Heart left ventricle (tissue), 16 donors: Measurements from ENCODE around the gene GAS7. TPM values are rescaled to one million over a fixed set of nuclear protein-coding genes. Genes with fewer than 3 reads are reported as not detected.

Experiments
- ATAC-seq, 4 donors: fragments of 200-7000 bp; cut with Tn5 transposase; one replicate each; pipeline ENCODE4 v1.9.1; 2020 to 2022; ENCODE audit warnings: moderate library complexity in 4 of 4, mild to moderate bottlenecking in 3 of 4, moderate number of reproducible peaks in 1 of 4
- DNase-seq, 5 donors: peaks; one replicate each; pipeline ENCODE4 v3.0.0-alpha.2; 2020
- H3K27ac ChIP-seq, 12 donors: fragments of 200-600 bp; sonication (generic) in 4 of 12; one replicate each; pipeline versions ENCODE4 v1.5.0 to v1.8.0; 2016 to 2022; ENCODE audit warnings: mild to moderate bottlenecking in 2 of 12
- H3K27me3 ChIP-seq, 9 donors: fragments of 200-600 bp; sonication (generic) in 2 of 9; one replicate each; pipeline versions ENCODE4 v1.5.1 to v1.8.0; 2016 to 2022; ENCODE audit warnings: mild to moderate bottlenecking in 3 of 9
- H3K36me3 ChIP-seq, 9 donors: fragments of 200-600 bp; sonication (generic) in 2 of 9; one replicate each; pipeline versions ENCODE4 v1.5.0 to v1.8.0; 2018 to 2022; ENCODE audit warnings: mild to moderate bottlenecking in 2 of 9
- H3K4me1 ChIP-seq, 12 donors: fragments of 200-600 bp; sonication (generic) in 4 of 12; one replicate each; pipeline versions ENCODE4 v1.5.0 to v1.8.0; 2016 to 2022; ENCODE audit warnings: mild to moderate bottlenecking in 3 of 12
- H3K4me3 ChIP-seq, 12 donors: fragments of 200-600 bp; sonication (generic) in 4 of 12; one replicate each; pipeline versions ENCODE4 v1.5.0 to v1.8.0; 2017 to 2022; ENCODE audit warnings: mild to moderate bottlenecking in 9 of 12, moderate library complexity in 4 of 12
- H3K9me3 ChIP-seq, 12 donors: fragments of 200-600 bp; sonication (generic) in 4 of 12; one replicate each; pipeline versions ENCODE4 v1.5.0 to v1.8.0; 2016 to 2022; ENCODE audit warnings: mild to moderate bottlenecking in 1 of 12
- POLR2A ChIP-seq, 2 donors: fragments of 450-650 bp; IDR thresholded peaks; one replicate each; pipeline ENCODE4 v1.6.1; 2017; ENCODE audit warnings: antibody characterized with exemption in 2 of 2, mild to moderate bottlenecking in 2 of 2, moderate library complexity in 2 of 2
- WGBS, 4 donors: extraction: QIAGEN DNeasy Blood & Tissue Kit in 2 of 4; methylation state at CpG; one replicate each; pipeline versions ENCODE4 v1.1.5 to v1.1.7; 2013 to 2018; 5-methylcytosine and 5-hydroxymethylcytosine counted together
- intact Hi-C, 10 donors: fragments of 100-400 bp; cut with DNase I; formaldehyde crosslinking; loops; one replicate each; pipeline versions ENCODE4 v1.11.1 to v1.14.2; 2022
- polyA plus RNA-seq, 2 donors: library from polyadenylated mRNA; stranded (reverse); fragments of 200-250 nt; gene quantifications; one replicate each; pipeline ENCODE4 v1.2.3, GENCODE V29; 2013
- total RNA-seq, 9 donors: library from RNA; depleted of rRNA in 2 of 9; stranded (reverse); fragments of >200 nt in 2 of 9; fragmentation: NEBNext Ultra II Directional in 3 of 9; extraction: Animal tissue kit (Norgen Biotek cat#: 25700) in 3 of 9; gene quantifications; one replicate each; pipeline versions ENCODE4 v1.1.0 to v1.2.4, GENCODE V29; 2016 to 2023
- TF ChIP-seq, protein P1 (sequence below), 12 donors: fragments of 200-600 bp; sonication (generic) in 4 of 12; IDR thresholded peaks; one replicate each; pipeline versions ENCODE4 v1.5.0 to v1.8.0; 2018 to 2022; ENCODE audit warnings: antibody characterized with exemption in 12 of 12, mild to moderate bottlenecking in 5 of 12
- donor health status: ischemic (EF 13 %, LVEDD 7.1; RV severe dilation, severe dysfunction).
- donor health status: healthy with polysubstance abuse.
- donor health status: DM: no; HTN: yes; CAD: no.
- donor health status: DM: no; HTN: no; CAD: no.
- donor health status: ischemic (EF 25% LVEDD 6.9; RV normal size, moderate dysfunction).
- donor health status: ischemic (EF 25% LVEDD 5.7; RV mildly dilated, moderate dysfunction).
- donor health status: healthy.
- donor health status: DM: yes; HTN: yes; CAD: no.
- donor health status: ischemic (EF 35%, LVEDD 5.7; RV mildly dilated, moderate dysfunction).
- donor health status: nonischemic (EF 11% LVEDD 7.7; RV severe dilation, severe dysfunction).
- donor health status: DM: yes; HTN: yes; CAD: no.
- donor health status: PGD.
- donor health status: ischemic (EF 29% LVEDD 5.4; RV normal size, mild dysfunction).
- donor health status: nonischemic (EF 23%, LVEDD 6.1; RV moderate dilation, normal function).

GAS7 gene
- total and polyA plus RNA-seq, 11 donors = 19.4 to 86.5 (median 65.1) TPM

DNA sequence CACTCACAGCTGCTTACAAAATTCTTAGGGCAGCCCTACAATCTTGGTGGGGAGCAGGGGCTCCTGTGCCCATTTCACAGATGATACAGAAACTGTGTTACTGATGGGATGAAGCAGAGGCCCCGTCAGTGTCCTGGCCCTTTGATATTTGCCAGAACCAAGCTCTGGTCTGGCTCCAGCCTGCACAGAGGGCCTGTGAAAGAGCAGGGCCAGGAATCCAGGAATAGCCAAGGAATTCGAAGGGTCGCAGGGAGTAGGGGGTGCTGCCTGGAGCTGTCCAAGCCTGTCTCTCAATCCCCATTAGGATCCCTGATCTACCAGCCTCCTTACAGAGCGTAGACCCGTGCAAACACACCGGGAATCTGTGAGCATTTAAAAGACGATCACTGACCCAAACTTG, 207.1 kb downstream of the GAS7 start:
- Histone ChIP-seq H3K4me3 (no peak overlapping the region), H3K4me1 (peaks cover 0 to 20% (median 9%) of the 10 kb centered on the region in 12 donors), H3K9me3 (peaks cover 0 to 5% (median 0%) of the 10 kb centered on the region in 12 donors), H3K27me3 (no peaks in the 10 kb centered on the region), H3K36me3 (no peaks in the 10 kb centered on the region), H3K27ac (no peak overlapping the region)
- no peak for TF ChIP-seq POLR2A (IDR thresholded peaks at IDR 0.05)
- TF ChIP-seq, protein P1, sequence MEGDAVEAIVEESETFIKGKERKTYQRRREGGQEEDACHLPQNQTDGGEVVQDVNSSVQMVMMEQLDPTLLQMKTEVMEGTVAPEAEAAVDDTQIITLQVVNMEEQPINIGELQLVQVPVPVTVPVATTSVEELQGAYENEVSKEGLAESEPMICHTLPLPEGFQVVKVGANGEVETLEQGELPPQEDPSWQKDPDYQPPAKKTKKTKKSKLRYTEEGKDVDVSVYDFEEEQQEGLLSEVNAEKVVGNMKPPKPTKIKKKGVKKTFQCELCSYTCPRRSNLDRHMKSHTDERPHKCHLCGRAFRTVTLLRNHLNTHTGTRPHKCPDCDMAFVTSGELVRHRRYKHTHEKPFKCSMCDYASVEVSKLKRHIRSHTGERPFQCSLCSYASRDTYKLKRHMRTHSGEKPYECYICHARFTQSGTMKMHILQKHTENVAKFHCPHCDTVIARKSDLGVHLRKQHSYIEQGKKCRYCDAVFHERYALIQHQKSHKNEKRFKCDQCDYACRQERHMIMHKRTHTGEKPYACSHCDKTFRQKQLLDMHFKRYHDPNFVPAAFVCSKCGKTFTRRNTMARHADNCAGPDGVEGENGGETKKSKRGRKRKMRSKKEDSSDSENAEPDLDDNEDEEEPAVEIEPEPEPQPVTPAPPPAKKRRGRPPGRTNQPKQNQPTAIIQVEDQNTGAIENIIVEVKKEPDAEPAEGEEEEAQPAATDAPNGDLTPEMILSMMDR (IDR thresholded peaks at IDR 0.05) = no peak
- intact Hi-C loops = no loop called here
- 74 to 83% (median 77%) methylated on average over 7 of the region's 7 CpGs for WGBS, 4 donors
- ATAC-seq (no peak), DNase-seq (no peak)

DNA sequence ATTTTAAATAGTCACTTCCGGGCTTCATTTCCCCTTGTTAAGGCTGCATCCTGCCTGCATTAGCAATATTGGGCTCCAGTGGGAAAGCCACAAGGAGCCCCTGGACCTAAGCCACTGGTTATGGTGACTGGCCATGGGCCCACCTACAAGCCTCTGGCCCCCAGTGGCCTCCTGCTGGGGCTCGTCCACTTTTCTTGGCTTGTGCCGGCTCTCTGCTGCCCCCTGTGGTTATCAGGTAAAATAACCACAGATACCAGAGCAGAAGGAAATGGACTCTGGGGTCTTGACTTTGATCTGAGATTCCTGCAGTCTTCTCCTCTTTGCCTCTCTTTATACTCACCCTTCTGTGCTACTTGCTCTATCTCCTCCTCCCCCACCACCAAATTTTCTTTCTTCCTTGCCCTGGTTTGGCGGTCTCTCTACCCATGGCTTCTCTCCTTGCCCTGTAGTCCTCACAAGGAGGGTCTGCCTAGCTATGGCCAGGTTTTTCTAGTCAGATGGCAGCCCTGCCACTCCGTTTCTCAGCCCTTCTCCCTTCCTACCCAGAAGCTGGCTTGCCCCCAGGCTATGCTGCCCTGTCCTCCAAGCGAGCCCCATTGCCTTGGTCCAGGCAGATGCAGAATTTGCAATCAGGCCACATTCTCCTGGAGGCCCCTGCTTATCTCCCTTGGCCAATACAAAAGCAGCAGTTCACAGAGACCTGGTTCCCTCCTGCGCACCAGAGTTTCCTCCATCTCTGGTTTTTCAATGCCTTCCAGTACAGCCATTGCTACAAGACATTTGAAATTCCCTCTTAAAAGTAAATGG, 210.4 kb downstream of the GAS7 start:
- Histone ChIP-seq H3K4me3 (no peak overlapping the region), H3K36me3 (no peaks in the 10 kb centered on the region), H3K4me1 (peaks cover 0 to 29% (median 11%) of the 10 kb centered on the region in 12 donors), H3K27ac (peak overlapping the region in 2 of 12 donors; percentile 34 to 36), H3K27me3 (no peaks in the 10 kb centered on the region), H3K9me3 (peaks cover 0 to 5% (median 0%) of the 10 kb centered on the region in 12 donors)
- DNase-seq (peak in 2 of 5 donors; percentile 24 to 58), ATAC-seq (peak in 2 of 4 donors; percentile 32 to 47)
- intact Hi-C loops = no loop called here
- whole genome bisulfite sequencing, 4 donors = 52 to 60% (median 55%) methylated on average over 7 of the region's 7 CpGs
- TF ChIP-seq, protein P1 (IDR thresholded peaks at IDR 0.05) = peak; percentile 57 to 77 (median 70)
- TF ChIP-seq POLR2A (IDR thresholded peaks at IDR 0.05) = no peak

DNA sequence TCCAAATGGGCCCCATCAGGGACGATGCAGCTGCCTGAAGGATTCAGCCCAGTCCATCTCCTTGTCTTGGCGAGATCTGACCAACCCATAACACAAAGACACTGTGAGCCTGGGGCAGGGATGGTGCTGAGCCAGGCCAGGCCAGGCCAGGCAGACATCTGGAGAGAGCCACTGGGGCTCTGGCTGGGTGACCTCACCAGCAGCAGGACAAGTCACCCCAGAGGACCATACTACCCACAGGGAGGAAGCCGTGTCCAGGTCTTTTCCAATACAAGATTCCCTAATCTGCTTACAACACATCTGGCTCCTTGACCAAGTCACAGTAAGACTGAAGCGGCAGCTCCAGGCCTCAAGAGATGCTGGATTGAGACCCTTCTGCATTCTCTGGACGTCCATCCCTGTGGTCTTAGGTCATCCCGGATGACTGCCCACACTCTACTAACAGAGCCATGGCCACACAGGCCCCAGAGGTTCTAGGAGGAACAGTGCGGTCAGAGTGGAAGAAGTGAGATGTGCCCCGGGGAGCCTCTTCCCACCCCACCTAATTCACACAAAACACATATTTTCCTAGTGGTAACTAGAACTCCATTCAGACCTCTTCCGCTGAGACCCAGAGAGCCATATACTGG, 211.5 kb downstream of the GAS7 start:
- Histone ChIP-seq H3K4me1 (peaks cover 0 to 29% (median 11%) of the 10 kb centered on the region in 12 donors), H3K9me3 (peaks cover 0 to 5% (median 0%) of the 10 kb centered on the region in 12 donors), H3K27ac (peak overlapping the region in 3 of 12 donors; percentile 26 to 36 (median 34)), H3K27me3 (no peaks in the 10 kb centered on the region), H3K36me3 (peaks cover 0 to 5% (median 0%) of the 10 kb centered on the region in 9 donors), H3K4me3 (no peak overlapping the region)
- ATAC-seq = peak in 3 of 4 donors; percentile 39 to 60 (median 51)
- peak in 1 of 5 donors; percentile 47 for DNase-seq
- 75 to 91% (median 80%) methylated on average over 5 to 9 of the region's 9 CpGs for WGBS, 4 donors
- TF ChIP-seq POLR2A (IDR thresholded peaks at IDR 0.05) = no peak
- TF ChIP-seq, protein P1 (IDR thresholded peaks at IDR 0.05) = no peak
- intact Hi-C loops = no loop called here

DNA sequence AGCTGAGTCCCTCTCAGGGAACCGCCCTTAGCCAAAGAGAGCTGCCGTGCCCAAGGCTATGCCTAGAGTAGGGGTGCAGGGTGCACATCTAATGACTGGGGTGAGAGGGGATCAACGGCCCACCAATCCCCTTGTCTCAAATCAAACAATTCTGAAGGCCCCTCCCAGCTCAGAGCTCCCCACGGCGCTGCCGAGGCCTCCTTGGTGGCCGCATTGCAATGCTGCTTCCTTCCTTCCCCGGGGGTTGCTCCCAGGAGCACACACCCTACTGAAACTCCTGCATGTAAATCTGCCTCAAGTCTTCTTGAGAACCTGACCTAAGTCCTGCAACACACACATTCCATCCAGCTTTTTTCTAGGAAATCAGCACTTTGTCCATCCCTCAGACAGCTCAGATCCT, 212.8 kb downstream of the GAS7 start:
- whole genome bisulfite sequencing, 4 donors = 60 to 86% (median 75%) methylated on average over 8 of the region's 8 CpGs
- Histone ChIP-seq H3K36me3 (peaks cover 0 to 17% (median 0%) of the 10 kb centered on the region in 9 donors), H3K4me1 (peaks cover 0 to 29% (median 11%) of the 10 kb centered on the region in 12 donors), H3K9me3 (peaks cover 0 to 5% (median 0%) of the 10 kb centered on the region in 12 donors), H3K27ac (no peak overlapping the region), H3K4me3 (no peak overlapping the region), H3K27me3 (no peaks in the 10 kb centered on the region)
- no peak for TF ChIP-seq POLR2A (IDR thresholded peaks at IDR 0.05)
- TF ChIP-seq, protein P1 (IDR thresholded peaks at IDR 0.05) = no peak
- ATAC-seq (no peak), DNase-seq (no peak)
- intact Hi-C loops = no loop called here
